HepG2 (cell line): Measurements from ENCODE around the gene HSPA1L. TPM values are rescaled to one million over a fixed set of nuclear protein-coding genes. Genes with fewer than 3 reads are reported as not detected.

Experiments used
- FOXA1 ChIP-seq, 2 experiments: fragments of 450-650 bp in 1 of 2; sonication (generic) in 1 of 2; formaldehyde crosslinking in 1 of 2; IDR thresholded peaks; 2 replicates each; pipeline versions ENCODE4 v1.4.0 to v1.6.1; 2016 to 2020; ENCODE audit warnings: missing genetic modification reagents in 1 of 2
- JARID2 ChIP-seq: sonication (generic); formaldehyde crosslinking; IDR thresholded peaks from 2 replicates; pipeline ENCODE4 v1.8.1; 2023; ENCODE audit warnings: missing genetic modification reagents, inconsistent platforms; ENCODE audit not compliant: insufficient replicate concordance
- KLF13 ChIP-seq: sonication (generic); formaldehyde crosslinking; IDR thresholded peaks from 2 replicates; pipeline ENCODE4 v1.4.0; 2020; ENCODE audit warnings: mild to moderate bottlenecking, missing genetic modification reagents
- NFE2L2 ChIP-seq: fragments of 150-350 bp; IDR thresholded peaks from 2 replicates; pipeline ENCODE4 v1.6.1; 2014; ENCODE audit warnings: low read length
- NONO ChIP-seq, 2 experiments: fragments of 450-650 bp in 1 of 2; sonication (generic) in 1 of 2; formaldehyde crosslinking in 1 of 2; IDR thresholded peaks in 1 of 2; conservative IDR thresholded peaks in 1 of 2; 2 replicates each; pipeline versions ENCODE4 v1.6.1 to v1.8.0; 2017 to 2022; ENCODE audit warnings: mild to moderate bottlenecking in 1 of 2, missing genetic modification reagents in 1 of 2, moderate library complexity in 1 of 2
- NR3C1 ChIP-seq: sonication (generic); formaldehyde crosslinking; IDR thresholded peaks from 2 replicates; pipeline ENCODE4 v1.4.0; 2020; ENCODE audit warnings: missing genetic modification reagents
- RBM22 ChIP-seq: fragments of 200-400 bp; formaldehyde crosslinking; optimal IDR thresholded peaks from 2 replicates; pipeline ENCODE3; 2017; ENCODE audit warnings: mild to moderate bottlenecking, low read length, moderate library complexity
- SAP130 ChIP-seq: IDR thresholded peaks from 2 replicates; pipeline ENCODE4 v1.6.1; 2016; ENCODE audit warnings: low read depth
- SKI ChIP-seq: fragments of 450-650 bp; IDR thresholded peaks from one replicate; pipeline ENCODE4 v1.6.1; 2018; ENCODE audit warnings: mild to moderate bottlenecking; ENCODE audit not compliant: partially characterized antibody
- SMC3 ChIP-seq: IDR thresholded peaks from 2 replicates; pipeline ENCODE4 v1.6.1; 2011; ENCODE audit warnings: low read length, improper control_type of control experiment
- TOE1 ChIP-seq: sonication (generic); formaldehyde crosslinking; IDR thresholded peaks from 2 replicates; pipeline ENCODE4 v1.4.0; 2020; ENCODE audit warnings: mild to moderate bottlenecking, missing genetic modification reagents
- ZNF121 ChIP-seq: sonication (generic); formaldehyde crosslinking; IDR thresholded peaks from 2 replicates; pipeline ENCODE4 v1.5.0; 2020; ENCODE audit warnings: mild to moderate bottlenecking, missing genetic modification reagents
- ZNF329 ChIP-seq: sonication (generic); formaldehyde crosslinking; IDR thresholded peaks from 2 replicates; pipeline ENCODE4 v1.9.0; 2021; ENCODE audit warnings: low read depth, mild to moderate bottlenecking, missing genetic modification reagents
- ZNF432 ChIP-seq: sonication (generic); formaldehyde crosslinking; IDR thresholded peaks from 2 replicates; pipeline ENCODE4 v1.5.0; 2020; ENCODE audit warnings: missing genetic modification reagents, mild to moderate bottlenecking, borderline replicate concordance
- ZNF589 ChIP-seq: sonication (generic); formaldehyde crosslinking; conservative IDR thresholded peaks from 2 replicates; pipeline ENCODE4 v1.8.0; 2022; ENCODE audit warnings: mild to moderate bottlenecking, moderate library complexity, missing genetic modification reagents
- ZNF772 ChIP-seq: sonication (generic); formaldehyde crosslinking; IDR thresholded peaks from 2 replicates; pipeline ENCODE4 v1.5.0; 2020; ENCODE audit warnings: mild to moderate bottlenecking, missing genetic modification reagents
- polyA plus RNA-seq, 8 experiments: library from polyadenylated mRNA; depleted of rRNA in 3 of 8; stranded (reverse) in 7 of 8; unstranded in 1 of 8; fragments of >200 nt; fragmentation: Illumina TruSeq in 4 of 8; extraction: Trizol in 4 of 8; gene quantifications; 2 replicates each; pipeline versions ENCODE4 v1.2.1 to v1.2.3, GENCODE V29; 2011 to 2016; ENCODE audit warnings: low read depth in 4 of 8, missing spikeins in 1 of 8, mixed read lengths in 1 of 8; ENCODE audit not compliant: insufficient read depth in 1 of 8
- total RNA-seq, 5 experiments: library from RNA; depleted of rRNA; stranded (reverse); fragments of >200 nt; fragmentation: Illumina TruSeq; extraction: Trizol; gene quantifications; 2 replicates each; pipeline ENCODE4 v1.2.3, GENCODE V29; 2016; ENCODE audit warnings: low read depth in 1 of 5
- TF ChIP-seq, protein P1 (sequence below): sonication (generic); formaldehyde crosslinking; IDR thresholded peaks from 2 replicates; pipeline ENCODE4 v1.4.0; 2020; ENCODE audit warnings: mild to moderate bottlenecking, missing genetic modification reagents, borderline replicate concordance
- TF ChIP-seq, protein P2 (sequence below): sonication (generic); formaldehyde crosslinking; conservative IDR thresholded peaks from 2 replicates; pipeline ENCODE4 v1.8.0; 2022; ENCODE audit warnings: mild to moderate bottlenecking, moderate library complexity, missing genetic modification reagents
- TF ChIP-seq, protein P3 (sequence below): sonication (generic); formaldehyde crosslinking; conservative IDR thresholded peaks from 2 replicates; pipeline ENCODE4 v1.4.0; 2020; ENCODE audit warnings: missing genetic modification reagents
- TF ChIP-seq, protein P4 (sequence below): sonication (generic); formaldehyde crosslinking; IDR thresholded peaks from 2 replicates; pipeline ENCODE4 v1.4.0; 2020; ENCODE audit warnings: missing genetic modification reagents

The HSPA1L gene
- total and polyA plus RNA-seq, 2 of the 13 experiments (the other 11 are each of a cell fraction or from before 2014, with no cell fraction given), result 0.55 to 1.0 TPM

DNA sequence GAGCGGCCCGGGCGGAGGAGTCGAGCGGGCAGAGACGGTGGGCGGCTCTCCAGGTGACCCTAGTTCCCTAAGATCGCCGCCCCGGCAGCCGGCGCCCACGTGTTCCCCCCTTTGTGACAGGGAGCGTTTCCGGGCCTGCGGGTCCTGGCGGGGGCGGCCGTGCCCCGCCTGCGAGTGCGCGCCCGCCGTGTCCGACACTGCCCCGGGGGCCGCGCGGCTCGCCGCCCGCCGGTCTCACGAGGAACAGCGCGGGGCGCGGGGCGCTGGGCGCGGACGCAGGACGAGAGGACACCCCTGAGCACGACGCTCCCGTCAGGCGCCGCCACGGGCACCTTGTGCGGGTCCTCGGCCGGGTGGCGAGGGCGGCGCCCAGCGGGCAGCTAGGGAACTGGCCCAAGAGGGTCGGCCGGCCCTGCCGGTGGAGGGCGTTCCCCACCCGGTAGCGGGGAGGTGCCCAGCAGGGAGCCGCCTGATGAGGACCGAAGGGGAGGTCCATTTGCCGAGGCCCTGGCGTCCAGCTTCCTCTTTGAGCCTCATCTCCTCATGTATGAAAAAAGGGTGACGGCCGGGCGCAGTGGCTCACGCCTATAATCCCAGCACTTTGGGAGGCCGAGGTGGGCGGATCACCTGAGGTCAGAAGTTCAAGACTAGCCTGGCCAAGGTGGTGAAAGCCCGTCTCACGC, 19.3 kb downstream of the HSPA1L start, which contains the start of gene VARS1 (continued):
- TF ChIP-seq, protein P1, sequence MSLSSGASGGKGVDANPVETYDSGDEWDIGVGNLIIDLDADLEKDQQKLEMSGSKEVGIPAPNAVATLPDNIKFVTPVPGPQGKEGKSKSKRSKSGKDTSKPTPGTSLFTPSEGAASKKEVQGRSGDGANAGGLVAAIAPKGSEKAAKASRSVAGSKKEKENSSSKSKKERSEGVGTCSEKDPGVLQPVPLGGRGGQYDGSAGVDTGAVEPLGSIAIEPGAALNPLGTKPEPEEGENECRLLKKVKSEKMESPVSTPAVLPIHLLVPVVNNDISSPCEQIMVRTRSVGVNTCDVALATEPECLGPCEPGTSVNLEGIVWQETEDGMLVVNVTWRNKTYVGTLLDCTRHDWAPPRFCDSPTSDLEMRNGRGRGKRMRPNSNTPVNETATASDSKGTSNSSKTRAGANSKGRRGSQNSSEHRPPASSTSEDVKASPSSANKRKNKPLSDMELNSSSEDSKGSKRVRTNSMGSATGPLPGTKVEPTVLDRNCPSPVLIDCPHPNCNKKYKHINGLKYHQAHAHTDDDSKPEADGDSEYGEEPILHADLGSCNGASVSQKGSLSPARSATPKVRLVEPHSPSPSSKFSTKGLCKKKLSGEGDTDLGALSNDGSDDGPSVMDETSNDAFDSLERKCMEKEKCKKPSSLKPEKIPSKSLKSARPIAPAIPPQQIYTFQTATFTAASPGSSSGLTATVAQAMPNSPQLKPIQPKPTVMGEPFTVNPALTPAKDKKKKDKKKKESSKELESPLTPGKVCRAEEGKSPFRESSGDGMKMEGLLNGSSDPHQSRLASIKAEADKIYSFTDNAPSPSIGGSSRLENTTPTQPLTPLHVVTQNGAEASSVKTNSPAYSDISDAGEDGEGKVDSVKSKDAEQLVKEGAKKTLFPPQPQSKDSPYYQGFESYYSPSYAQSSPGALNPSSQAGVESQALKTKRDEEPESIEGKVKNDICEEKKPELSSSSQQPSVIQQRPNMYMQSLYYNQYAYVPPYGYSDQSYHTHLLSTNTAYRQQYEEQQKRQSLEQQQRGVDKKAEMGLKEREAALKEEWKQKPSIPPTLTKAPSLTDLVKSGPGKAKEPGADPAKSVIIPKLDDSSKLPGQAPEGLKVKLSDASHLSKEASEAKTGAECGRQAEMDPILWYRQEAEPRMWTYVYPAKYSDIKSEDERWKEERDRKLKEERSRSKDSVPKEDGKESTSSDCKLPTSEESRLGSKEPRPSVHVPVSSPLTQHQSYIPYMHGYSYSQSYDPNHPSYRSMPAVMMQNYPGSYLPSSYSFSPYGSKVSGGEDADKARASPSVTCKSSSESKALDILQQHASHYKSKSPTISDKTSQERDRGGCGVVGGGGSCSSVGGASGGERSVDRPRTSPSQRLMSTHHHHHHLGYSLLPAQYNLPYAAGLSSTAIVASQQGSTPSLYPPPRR (CRISPR knock-in tag), result peak; percentile 56; the same call in 1 of the 2 replicates
- peak; percentile 98 for TF ChIP-seq SAP130
- TF ChIP-seq ZNF121 (CRISPR knock-in tag), result 0 out of 2 replicates have a peak, but pooled peaks have one; percentile 22
- peak; percentile 76; the same call in 1 of the 2 replicates for TF ChIP-seq ZNF329 (CRISPR knock-in tag)
- TF ChIP-seq RBM22, result no peak
- peak; percentile 74 for TF ChIP-seq SKI
- TF ChIP-seq NONO (IDR thresholded peaks at IDR 0.05), result no peak
- peak; percentile 94 for TF ChIP-seq NONO (CRISPR knock-in tag; conservative IDR thresholded peaks at IDR 0.05)
- TF ChIP-seq, protein P2, sequence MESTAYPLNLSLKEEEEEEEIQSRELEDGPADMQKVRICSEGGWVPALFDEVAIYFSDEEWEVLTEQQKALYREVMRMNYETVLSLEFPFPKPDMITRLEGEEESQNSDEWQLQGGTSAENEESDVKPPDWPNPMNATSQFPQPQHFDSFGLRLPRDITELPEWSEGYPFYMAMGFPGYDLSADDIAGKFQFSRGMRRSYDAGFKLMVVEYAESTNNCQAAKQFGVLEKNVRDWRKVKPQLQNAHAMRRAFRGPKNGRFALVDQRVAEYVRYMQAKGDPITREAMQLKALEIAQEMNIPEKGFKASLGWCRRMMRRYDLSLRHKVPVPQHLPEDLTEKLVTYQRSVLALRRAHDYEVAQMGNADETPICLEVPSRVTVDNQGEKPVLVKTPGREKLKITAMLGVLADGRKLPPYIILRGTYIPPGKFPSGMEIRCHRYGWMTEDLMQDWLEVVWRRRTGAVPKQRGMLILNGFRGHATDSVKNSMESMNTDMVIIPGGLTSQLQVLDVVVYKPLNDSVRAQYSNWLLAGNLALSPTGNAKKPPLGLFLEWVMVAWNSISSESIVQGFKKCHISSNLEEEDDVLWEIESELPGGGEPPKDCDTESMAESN (CRISPR knock-in tag), result peak; percentile 87
- peak; percentile 28; the same call in 1 of the 2 replicates for TF ChIP-seq KLF13
- peak; percentile 17; the same call in 1 of the 2 replicates for TF ChIP-seq TOE1 (CRISPR knock-in tag)
- peak; percentile 42; the same call in 1 of the 2 replicates for TF ChIP-seq ZNF772 (CRISPR knock-in tag)
- no peak for TF ChIP-seq ZNF432 (CRISPR knock-in tag)
- peak; percentile 26; the same call in 1 of the 2 replicates for TF ChIP-seq SMC3
- no peak for TF ChIP-seq FOXA1 (IDR thresholded peaks at IDR 0.05)
- peak; percentile 42; the same call in 1 of the 2 replicates for TF ChIP-seq FOXA1 (CRISPR knock-in tag; IDR thresholded peaks at IDR 0.05)
- TF ChIP-seq, protein P3, sequence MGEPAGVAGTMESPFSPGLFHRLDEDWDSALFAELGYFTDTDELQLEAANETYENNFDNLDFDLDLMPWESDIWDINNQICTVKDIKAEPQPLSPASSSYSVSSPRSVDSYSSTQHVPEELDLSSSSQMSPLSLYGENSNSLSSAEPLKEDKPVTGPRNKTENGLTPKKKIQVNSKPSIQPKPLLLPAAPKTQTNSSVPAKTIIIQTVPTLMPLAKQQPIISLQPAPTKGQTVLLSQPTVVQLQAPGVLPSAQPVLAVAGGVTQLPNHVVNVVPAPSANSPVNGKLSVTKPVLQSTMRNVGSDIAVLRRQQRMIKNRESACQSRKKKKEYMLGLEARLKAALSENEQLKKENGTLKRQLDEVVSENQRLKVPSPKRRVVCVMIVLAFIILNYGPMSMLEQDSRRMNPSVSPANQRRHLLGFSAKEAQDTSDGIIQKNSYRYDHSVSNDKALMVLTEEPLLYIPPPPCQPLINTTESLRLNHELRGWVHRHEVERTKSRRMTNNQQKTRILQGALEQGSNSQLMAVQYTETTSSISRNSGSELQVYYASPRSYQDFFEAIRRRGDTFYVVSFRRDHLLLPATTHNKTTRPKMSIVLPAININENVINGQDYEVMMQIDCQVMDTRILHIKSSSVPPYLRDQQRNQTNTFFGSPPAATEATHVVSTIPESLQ (CRISPR knock-in tag), result no peak
- TF ChIP-seq, protein P4, sequence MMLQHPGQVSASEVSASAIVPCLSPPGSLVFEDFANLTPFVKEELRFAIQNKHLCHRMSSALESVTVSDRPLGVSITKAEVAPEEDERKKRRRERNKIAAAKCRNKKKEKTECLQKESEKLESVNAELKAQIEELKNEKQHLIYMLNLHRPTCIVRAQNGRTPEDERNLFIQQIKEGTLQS (CRISPR knock-in tag), result 0 out of 2 replicates have a peak, but pooled peaks have one; percentile 32
- no peak for TF ChIP-seq ZNF589 (CRISPR knock-in tag)
- no peak for TF ChIP-seq NFE2L2
- TF ChIP-seq JARID2 (CRISPR knock-in tag), result no peak
- no peak for TF ChIP-seq NR3C1 (CRISPR knock-in tag)
